HG03460 (cell line): ENCODE results near the gene PITPNM1.
"Not testable (repeated sequence)": the region's sequence is repeated elsewhere in the genome, so short reads cannot be mapped to it uniquely, and the experiment has no call there.

Source experiments
- ATAC-seq: cut with Tn5 transposase; IDR thresholded peaks from one replicate; pipeline ENCODE4 v1.9.1; 2021; ENCODE audit not compliant: unreplicated experiment

Gene PITPNM1

GRCh38 chr11:67523556-67524479 lies 18.7 kb upstream of the PITPNM1 start:
- no peak for ATAC-seq

DNA sequence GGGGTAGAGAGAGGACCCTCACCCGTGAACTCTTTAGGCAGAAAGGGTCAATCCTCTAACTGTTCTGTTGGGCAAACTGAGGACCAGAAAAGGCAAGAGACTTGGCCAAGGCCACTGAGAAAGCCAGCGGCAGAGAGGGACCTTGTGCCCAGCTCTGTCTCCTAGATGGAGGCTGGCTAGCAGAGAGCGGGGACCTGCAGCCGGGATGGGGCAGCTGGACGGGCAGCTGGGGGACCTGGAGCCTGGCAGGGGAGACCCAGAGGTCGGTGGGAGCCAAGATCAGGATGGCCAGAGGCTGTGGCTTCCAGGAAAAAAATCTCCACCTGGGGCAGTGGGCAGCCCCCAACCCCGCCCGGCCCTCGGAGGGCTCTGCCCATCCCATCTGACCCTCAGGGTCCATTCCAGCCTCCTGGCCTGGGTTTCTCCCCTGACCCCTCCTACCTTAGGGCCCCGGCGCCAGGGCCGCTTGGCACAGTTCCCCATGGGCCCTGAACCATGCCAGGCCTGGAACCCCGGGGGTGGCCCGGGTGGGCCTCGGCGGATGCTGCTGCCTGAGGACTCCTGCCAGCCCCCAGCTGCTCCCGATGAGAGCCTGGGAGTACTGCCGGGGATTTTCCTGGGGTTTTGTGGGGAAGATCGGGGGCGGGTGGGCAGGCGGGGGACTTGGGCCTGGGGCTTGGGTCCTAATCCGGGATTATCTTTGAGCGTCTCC lies 17.8 kb upstream of the PITPNM1 start, which contains the start of gene CABP2:
CABP2 (minus strand) TSS at position 603 of the 712 bp plus-strand sequence; CDS start at position 483, 120 bp downstream.
- no peak for ATAC-seq

GRCh38 chr11:67522338-67522737 lies 17.2 kb upstream of the PITPNM1 start:
- no peak for ATAC-seq

- no peak for ATAC-seq
Measured at GRCh38 chr11:67521924-67522323, 16.8 kb upstream of the PITPNM1 start.

DNA sequence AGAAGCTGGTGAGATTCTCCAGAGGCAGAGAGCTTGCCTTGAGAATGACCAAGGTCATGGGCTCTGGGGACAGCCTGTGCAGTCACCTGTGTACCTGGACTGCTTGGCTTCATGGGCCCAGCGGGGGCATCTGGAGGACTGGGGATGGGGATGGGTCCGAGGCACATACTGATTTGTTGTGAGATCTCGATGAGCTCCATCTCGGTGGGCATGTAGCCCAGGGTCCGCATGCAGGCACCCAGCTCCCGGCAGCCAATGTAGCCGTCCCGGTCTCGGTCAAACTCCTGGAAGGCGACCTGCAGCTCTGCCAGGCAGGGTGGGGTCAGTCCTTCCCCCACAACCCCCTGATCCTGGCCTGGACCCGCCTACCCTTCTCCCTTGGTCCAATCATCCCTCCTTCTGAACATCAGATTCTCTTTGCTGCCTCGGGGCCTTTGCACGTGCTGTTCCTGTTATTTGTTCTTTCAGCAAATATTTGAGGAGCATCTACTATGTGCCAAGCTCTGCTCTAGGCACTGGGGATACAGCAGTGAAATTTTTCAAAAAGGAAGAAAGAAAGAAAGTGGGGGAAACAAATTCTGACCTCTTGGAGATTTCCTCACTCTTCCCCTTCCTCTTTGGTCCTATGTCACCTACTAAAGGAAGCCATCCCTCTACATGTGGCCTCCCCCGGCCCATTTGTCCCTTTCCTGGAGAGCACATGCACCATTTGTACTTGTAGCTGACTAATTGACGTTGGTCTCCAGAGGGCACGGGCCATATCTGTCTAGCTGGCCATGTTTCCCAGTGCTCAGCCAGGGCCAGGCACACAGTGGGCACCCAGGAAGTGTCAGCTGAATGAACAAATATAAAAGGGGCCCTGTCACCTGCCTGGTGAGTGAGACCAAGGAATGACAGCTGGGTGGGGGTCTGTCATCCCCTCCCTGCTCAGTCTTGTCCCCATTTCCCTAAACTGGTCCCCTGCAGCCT lies 16.0 kb upstream of the PITPNM1 start:
- no peak for ATAC-seq

GRCh38 chr11:67519726-67520125 lies 14.6 kb upstream of the PITPNM1 start:
- no peak for ATAC-seq

GRCh38 chr11:67517784-67518552 lies 12.8 kb upstream of the PITPNM1 start:
- no peak for ATAC-seq

DNA sequence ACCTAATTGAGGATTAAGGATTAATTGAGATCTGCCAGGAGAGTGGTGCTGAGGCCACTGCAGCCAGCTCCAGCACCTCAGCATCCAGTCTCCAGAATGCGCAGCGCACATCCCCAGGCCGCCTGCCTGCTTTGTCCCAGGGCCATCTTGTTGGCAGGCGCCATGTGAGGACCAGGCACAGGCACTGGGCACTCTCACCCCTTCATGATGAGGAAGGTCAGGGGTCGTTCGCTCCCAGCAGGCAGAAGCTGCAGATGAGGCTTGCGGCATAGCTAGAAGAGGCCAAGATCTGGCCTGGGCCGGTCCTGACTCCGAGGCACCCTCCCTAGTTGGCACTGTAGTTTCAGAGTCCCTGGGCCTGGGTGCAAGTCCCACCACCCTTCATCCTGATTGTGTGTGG lies 11.6 kb upstream of the PITPNM1 start:
- no peak for ATAC-seq

DNA sequence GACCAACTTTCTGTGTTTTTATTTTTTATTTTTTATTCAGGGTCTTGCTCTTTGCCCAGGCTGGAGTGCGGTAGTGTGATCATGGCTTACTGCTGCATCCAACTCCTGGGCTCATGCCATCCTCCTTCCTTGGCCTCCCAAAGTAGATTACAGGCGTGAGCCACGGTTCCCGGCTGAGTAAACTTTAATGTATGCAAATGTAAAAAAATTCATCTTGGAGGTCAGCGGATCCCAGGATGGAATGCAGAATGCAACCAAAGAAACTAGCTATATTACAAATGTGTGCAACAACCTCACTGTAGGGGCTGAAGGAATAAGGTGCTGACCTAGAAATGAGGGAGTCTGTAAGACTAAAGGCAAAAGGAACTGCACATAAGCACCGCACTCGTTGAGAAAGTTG lies 9.0 kb upstream of the PITPNM1 start:
- no peak for ATAC-seq

DNA sequence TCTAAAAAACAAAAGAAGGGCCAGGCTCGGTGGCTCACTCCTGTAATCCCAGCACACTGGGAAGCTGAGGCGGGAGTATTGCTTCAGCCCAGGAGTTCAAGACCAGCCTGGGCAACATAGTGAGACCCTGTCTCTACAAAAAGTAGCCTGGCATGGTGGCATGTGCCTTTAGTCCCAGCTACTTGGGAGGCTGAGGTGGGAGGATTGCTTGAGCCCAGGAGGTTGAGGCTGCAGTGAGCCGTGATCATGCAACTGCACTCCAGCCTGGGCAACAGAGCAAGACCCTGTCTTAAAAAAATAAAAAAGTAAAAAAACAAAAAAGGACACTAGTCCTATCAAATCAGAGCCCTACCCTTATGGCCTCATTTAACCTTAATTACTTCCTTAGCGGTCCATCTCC lies 6.4 kb upstream of the PITPNM1 start:
- not testable (repeated sequence) for ATAC-seq

DNA sequence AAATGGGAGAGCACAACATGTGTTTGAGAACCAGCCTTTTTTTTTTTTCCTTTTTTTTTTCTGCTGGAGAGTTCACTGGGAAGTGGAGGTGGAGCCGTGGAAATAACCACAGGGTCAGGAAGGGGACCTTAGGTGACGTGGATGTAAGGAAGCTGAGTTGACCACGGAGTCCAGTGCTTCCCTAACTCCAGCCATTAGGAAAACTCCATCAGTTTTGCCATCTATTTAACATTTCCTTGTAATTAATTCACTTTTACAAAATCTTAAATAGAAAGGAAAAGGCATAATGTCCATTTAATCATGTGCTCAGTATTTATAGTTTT lies 4.8 kb upstream of the PITPNM1 start:
- no peak for ATAC-seq

DNA sequence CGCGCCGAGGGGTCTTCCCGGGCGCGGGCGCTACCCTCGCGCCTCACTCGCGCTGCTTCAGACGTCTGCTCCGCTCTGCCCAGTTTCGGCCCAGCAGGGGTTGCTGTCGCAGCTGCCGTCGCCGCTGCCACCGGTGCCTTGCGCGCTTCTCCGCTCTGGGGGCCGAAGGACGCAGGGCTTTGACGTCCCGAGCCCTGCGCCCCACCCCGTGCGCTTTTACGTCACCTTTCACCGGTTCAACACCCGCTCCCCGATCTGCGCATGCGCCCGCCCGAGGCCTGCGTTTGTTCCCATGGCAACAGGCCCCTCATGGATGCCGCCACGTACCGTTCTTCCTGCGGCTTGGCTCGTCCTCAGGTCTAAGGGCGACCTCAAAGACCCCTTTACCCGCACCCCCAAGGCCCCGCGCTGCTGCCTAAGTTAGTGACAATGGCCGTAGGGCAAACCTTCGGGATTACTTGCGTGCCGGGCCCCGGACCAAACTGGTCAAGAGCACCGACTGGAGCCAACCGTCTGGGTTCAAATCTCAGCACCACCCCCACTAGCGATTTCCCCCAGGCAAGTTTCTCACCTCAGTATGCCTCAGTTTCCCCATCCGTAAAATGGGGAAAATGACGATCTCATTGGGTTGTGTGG lies 3.4 kb upstream of the PITPNM1 start:
- peak; percentile 34 for ATAC-seq

DNA sequence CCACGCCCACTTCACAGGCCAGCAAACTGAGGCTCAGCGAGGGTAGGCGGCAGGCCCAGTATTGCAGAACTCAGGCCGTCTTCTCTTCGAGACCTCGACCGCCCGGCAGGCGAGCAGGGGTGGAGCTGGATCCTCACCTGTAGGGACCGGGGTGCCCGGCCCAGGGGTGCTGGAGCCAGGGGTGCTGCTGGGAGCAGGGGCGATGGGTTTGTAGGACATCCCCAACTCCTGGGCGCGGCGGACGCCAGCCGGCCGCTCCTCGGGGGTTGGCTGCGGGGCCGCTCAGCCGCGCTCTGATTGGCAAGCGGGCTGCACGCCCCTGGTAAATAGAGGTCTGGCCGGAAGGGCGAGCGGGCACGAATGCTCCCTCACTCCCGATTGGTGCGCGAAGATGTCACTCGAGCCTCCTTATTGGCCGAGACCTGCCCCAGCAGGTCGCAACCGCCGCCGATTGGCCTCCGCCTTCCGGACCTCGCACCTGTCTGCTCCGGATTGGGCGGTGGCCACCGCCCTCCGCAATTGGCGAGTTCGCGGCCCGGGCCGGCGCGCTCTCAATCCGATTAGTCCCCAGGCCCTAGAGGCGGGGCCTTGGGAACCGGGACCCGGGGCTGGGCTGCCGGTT lies 2.8 kb upstream of the PITPNM1 start, which contains the start of gene CDK2AP2:
CDK2AP2 (minus strand) TSS at position 299 of the 622 bp plus-strand sequence; CDS start at position 219, 80 bp downstream.
- peak; percentile 63 for ATAC-seq

DNA sequence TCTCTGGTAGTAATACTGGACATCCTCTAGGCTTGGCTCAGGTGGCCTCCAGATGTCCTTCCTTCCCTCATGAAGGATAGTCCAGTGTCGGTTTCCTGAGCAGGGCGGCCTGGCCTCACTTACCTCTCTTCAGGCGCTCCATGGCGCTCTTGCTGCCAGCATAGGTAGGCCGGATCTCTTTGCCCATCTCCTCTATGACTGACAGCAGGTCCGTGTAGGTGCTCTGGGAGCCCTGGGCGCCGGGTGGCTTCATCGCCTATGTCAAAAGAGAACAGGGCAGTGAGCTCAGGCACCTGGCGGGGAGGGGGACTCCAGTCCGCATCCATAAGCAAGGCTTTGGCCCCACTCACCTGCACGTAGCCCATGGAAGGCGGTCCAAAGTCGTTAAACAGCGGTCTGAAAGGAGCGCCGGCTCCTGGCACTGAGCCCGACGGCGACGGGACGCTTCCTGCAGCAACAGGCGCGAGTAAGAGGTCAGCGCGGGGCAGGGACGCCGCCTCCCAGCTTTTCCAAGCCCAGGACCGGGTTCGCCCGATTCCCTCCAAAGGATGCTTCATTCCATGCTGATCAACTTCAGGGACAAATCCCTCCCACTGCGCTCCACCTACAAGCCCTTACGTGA lies 2.2 kb upstream of the PITPNM1 start:
- ATAC-seq: no peak

GRCh38 chr11:67506426-67507051 lies 1.4 kb upstream of the PITPNM1 start:
- no peak for ATAC-seq

GRCh38 chr11:67505605-67506396 lies 638 bp upstream of the PITPNM1 start:
- ATAC-seq: no peak
